Glutamatergic neuron (in vitro differentiated cells): Measurements from ENCODE around the gene ARIH2. TPM values are rescaled to one million over a fixed set of nuclear protein-coding genes. Genes with fewer than 3 reads are reported as not detected.

Experiments
- DNase-seq: peaks from one replicate; pipeline ENCODE4 v3.0.0; 2022
- H3K27ac Mint-ChIP-seq: one replicate; pipeline ENCODE4 v1.8.0; 2020; ENCODE audit warnings: mild to moderate bottlenecking, mixed read lengths, inconsistent platforms; ENCODE audit not compliant: unreplicated experiment
- H3K27me3 Mint-ChIP-seq: one replicate; pipeline ENCODE4 v1.8.0; 2020; ENCODE audit warnings: mild to moderate bottlenecking, moderate library complexity, mixed read lengths, inconsistent platforms; ENCODE audit not compliant: unreplicated experiment
- H3K36me3 Mint-ChIP-seq: one replicate; pipeline ENCODE4 v1.8.0; 2020; ENCODE audit warnings: mild to moderate bottlenecking, mixed read lengths, inconsistent platforms; ENCODE audit not compliant: unreplicated experiment
- H3K4me1 Mint-ChIP-seq: one replicate; pipeline ENCODE4 v1.8.0; 2020; ENCODE audit warnings: mild to moderate bottlenecking, low read depth, mixed read lengths, inconsistent platforms; ENCODE audit not compliant: unreplicated experiment
- H3K4me3 Mint-ChIP-seq: one replicate; pipeline ENCODE4 v1.8.0; 2020; ENCODE audit warnings: mild to moderate bottlenecking, mixed read lengths, inconsistent platforms; ENCODE audit not compliant: unreplicated experiment
- H3K9me3 Mint-ChIP-seq: one replicate; pipeline ENCODE4 v1.8.0; 2020; ENCODE audit warnings: mild to moderate bottlenecking, moderate library complexity, mixed read lengths, inconsistent platforms; ENCODE audit not compliant: unreplicated experiment
- CTCF ChIP-seq: fragments of 200-600 bp; sonication (generic); IDR thresholded peaks from one replicate; pipeline ENCODE4 v1.5.0; 2021; ENCODE audit not compliant: partially characterized antibody, unreplicated experiment
- total RNA-seq: library from RNA; stranded (reverse); fragmentation: NEBNext Ultra II Directional; extraction: Animal tissue kit (Norgen Biotek cat#: 25700); gene quantifications from one replicate; pipeline ENCODE4 v1.2.1, GENCODE V29; 2021; ENCODE audit not compliant: unreplicated experiment

Gene ARIH2
- total RNA-seq, 1 donor from 2014 or later, result 74.6 TPM

DNA sequence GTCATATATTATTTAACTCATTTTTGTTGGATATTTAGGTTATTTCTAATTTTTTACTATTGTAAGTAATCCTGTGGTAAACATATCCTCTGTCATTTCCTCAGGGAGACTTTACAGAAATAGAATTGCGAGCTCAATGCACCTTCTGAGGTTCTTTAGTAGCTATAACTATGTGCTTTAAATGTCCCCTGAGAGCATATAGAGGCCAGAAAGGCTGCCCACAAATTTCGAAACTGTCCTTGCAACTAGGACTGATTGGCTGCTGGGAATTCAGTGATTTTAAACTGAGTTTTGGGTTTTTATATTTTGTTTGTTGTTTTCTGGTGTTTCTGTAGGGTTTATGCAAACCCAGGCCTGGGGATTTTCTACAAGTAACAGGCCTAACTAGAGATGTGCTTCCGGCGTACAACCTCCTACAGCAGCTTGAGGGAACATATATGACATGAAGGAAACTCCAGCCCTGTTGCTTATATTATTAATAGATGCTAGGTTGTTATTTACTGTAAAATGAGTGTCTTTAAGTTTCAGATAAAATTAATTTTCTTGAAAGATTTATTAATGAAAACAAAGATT, 42.3 kb downstream of the ARIH2 start:
- no peak for DNase-seq
- H3K4me3 Mint-ChIP-seq, result no peak overlapping the region
- H3K9me3 Mint-ChIP-seq, result no peaks in the 10 kb centered on the region
- no peak overlapping the region for H3K27ac Mint-ChIP-seq
- H3K27me3 Mint-ChIP-seq, result peaks cover 2% of the 10 kb centered on the region
- H3K4me1 Mint-ChIP-seq, result peaks cover 6% of the 10 kb centered on the region
- no peaks in the 10 kb centered on the region for H3K36me3 Mint-ChIP-seq
- TF ChIP-seq CTCF, result no peak

- no peak overlapping the region for H3K4me3 Mint-ChIP-seq
- H3K27ac Mint-ChIP-seq, result no peak overlapping the region
- peaks cover 2% of the 10 kb centered on the region for H3K27me3 Mint-ChIP-seq
- no peaks in the 10 kb centered on the region for H3K36me3 Mint-ChIP-seq
- no peak for TF ChIP-seq CTCF
- no peaks in the 10 kb centered on the region for H3K9me3 Mint-ChIP-seq
- DNase-seq, result no peak
- H3K4me1 Mint-ChIP-seq, result peaks cover 5% of the 10 kb centered on the region
Measured at GRCh38 chr3:48962340-48962739, 43.7 kb downstream of the ARIH2 start.

DNA sequence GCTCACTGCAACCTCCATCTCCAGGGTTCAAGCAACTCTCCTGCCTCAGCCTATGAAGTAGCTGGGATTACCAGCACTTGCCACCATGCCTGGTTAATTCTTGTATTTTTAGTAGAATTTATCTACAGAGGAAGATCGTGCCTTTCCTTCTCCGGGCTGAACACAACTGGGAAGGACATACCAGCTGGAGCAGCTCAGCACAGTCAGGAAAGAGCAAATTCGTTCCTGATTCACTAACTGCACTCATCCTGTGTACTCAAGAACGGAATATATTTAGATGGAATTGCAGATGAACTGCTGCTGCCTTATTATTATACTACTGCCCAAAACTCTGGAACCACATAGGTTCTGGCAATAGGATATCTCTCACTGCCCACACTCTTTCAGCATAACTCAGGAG, 44.3 kb downstream of the ARIH2 start:
- Mint-ChIP-seq H3K27me3 (peaks cover 2% of the 10 kb centered on the region), H3K27ac (no peak overlapping the region), H3K4me1 (peaks cover 3% of the 10 kb centered on the region), H3K36me3 (no peaks in the 10 kb centered on the region), H3K9me3 (no peaks in the 10 kb centered on the region), H3K4me3 (no peak overlapping the region)
- TF ChIP-seq CTCF, result no peak
- DNase-seq, result no peak

- Mint-ChIP-seq H3K4me3 (no peak overlapping the region), H3K4me1 (peaks cover 3% of the 10 kb centered on the region), H3K36me3 (no peaks in the 10 kb centered on the region), H3K27me3 (peaks cover 2% of the 10 kb centered on the region), H3K27ac (no peak overlapping the region), H3K9me3 (no peaks in the 10 kb centered on the region)
- TF ChIP-seq CTCF, result no peak
- no peak for DNase-seq
Measured at GRCh38 chr3:48963591-48963990, 44.9 kb downstream of the ARIH2 start.

DNA sequence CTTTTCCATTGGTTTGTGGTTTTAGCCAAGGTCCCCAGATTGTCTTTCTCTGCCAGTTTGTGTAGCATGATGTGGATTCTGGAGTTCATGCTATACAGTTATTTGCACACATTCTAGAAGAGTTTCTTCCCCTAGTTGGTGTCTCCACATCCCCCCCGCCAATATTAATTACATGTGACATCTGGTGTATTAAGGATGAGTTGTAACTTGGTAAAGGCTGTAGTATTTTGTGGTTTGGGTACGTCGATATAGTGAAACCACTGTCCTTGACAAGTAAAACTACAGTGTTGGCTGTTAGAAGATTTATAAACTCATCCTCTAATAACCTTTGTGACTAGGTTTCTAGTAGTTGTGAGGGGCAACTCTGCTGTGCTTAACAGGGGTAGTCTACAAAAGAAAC, 47.7 kb downstream of the ARIH2 start:
- DNase-seq, result no peak
- Mint-ChIP-seq H3K4me1 (no peaks in the 10 kb centered on the region), H3K9me3 (no peaks in the 10 kb centered on the region), H3K27me3 (no peaks in the 10 kb centered on the region), H3K36me3 (no peaks in the 10 kb centered on the region), H3K4me3 (no peak overlapping the region), H3K27ac (no peak overlapping the region)
- TF ChIP-seq CTCF, result no peak
